HG03066 (cell line): ENCODE measurements around the gene TSPEAR.
"Not testable (repeated sequence)": the region's sequence is repeated elsewhere in the genome, so short reads cannot be mapped to it uniquely, and the experiment has no call there.

Experiments
- ATAC-seq: cut with Tn5 transposase; IDR thresholded peaks from one replicate; pipeline ENCODE4 v1.9.1; 2021; ENCODE audit warnings: low read depth; ENCODE audit not compliant: unreplicated experiment

TSPEAR gene

DNA sequence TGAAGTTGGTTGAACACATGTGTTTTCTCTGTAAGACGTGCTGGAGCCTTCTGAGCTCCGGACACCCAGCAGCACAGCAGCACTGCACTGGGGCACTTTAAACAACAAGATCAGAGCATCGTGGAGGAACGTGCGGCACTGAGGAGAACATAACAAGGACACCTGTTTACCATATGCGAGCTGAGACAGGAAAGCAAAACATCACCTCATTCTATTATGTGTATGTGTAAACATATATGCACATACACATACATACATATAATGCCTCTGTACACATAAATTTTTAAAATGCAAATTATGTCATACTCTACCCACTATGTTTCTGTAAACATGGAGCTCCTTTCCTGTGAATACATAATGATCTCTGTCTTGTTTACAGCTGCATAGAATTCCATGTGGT, 115.8 kb downstream of the TSPEAR start:
- ATAC-seq: no peak

DNA sequence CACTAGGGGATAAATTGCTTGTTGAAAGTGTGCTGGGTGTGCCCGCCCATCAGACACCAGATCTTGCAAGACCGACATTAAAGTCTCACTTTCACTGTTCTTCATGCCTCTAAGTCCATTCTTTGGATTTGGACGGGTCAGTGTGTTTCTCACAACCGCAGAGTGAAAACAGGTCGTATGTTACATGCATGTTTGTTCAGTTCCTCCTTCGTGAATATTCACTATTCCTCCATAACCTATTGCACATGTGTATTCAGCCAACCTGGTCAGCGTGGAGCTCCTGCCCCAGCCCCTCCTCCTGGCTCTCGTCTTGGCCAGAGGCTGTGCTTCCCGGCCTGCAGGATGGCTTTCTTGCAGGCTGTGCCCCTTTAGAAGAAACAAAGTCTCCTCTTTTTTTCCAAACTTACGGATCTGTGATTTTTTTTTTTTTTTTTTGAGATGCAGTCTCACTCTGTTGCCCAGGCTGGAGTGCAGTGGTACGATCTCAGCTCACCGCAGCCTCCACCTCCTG, 116.9 kb downstream of the TSPEAR start:
- ATAC-seq: no peak

DNA sequence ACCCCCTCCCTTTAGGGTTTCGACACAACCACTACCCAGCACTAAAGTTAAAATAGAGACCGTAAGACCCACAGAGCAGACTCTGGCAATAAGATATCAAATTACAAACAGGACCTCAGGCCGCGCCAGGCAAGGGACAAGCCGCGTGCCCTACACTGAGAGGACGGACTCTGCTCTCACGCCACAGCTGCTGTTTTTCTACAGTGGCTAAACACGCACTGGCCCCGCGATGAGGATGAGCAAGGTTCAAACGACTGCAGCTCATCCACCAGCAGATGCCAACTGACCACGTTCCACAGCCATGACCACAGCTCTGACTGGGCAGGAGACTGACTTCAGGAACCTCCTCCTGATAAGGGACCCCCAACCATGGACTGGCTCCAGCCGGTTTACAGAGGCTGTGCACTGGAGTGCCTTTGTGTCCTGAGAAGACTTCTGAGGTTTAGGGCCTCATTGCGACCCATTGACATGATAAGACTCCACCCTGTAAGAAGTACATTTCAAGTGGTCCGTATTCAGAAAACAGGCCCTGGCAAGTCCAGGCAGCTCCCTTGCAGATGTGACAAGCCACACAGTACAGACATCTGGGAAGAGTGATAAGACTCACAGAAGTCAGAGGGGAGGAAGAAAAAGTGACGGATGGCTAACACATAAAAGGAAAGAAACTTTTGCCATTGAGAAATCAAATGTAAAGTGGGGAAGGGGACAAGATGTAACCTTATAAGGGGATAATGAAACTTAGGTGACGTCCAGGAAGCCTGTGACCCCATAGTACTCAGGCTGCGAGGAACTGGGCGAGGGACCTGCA, 117.6 kb downstream of the TSPEAR start:
- no peak for ATAC-seq

DNA sequence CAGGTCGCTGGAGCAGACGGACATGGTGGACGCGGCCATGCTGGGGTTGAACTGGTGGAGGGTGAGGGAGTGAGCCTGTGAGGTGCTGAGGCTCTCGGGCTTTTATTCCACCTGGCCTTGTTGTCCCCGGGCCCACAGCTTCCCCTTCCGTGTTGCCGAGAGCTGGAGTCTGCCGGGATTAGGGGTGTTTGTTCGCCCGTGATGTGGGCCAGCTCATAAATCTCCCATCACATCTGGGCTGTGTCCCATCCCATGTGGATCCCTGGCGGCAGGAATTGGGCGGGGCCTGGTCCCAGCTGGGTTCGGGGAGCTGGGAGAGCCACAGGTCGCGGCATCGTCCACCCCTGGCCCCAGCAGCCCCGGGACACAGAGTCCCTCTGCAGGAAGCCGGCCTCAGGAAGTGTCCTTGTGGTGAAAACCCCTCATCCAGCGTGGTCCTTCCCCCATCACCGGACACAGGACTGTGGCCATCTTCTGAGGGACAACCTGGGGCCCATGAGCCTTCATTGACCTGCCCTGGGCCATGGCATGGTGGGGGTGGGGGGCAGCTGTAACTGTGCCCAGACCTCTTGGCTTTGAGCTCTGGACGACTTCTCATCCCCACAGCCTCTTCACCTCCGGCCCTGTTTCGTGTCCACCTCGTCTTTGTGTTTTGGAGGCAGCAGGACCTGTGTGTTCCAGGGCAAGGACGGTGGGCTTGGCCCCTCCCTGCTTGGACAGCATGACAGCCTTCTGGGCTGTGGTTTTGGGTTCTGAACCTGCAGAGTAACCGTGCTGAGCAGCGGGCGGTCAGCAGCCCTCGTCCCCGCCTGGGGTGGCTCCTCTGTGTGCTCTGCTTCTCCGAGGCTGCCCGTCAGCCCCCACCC, 118.7 kb downstream of the TSPEAR start, which contains the start of gene KRTAP10-6:
TSS of gene KRTAP10-6 (minus strand) at position 60 of the 866 bp plus-strand sequence. CDS start at position 39, 21 bp downstream.
- ATAC-seq: no peak

DNA sequence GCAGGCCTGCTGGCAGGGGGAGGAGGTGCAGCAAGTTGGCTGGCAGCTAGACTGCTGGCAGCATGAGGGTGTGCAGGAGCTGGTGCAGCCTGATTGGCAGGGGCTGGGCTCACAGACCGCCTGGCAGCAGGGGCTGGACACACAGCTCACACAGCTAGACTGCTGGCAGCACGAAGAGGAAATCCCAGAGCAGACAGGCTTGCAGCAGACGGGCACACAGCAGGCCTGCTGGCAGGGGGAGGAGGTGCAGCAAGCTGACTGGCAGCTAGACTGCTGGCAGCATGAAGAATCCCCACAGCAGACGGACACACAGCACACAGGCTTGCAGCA, 119.6 kb downstream of the TSPEAR start:
- ATAC-seq: not testable (repeated sequence)

DNA sequence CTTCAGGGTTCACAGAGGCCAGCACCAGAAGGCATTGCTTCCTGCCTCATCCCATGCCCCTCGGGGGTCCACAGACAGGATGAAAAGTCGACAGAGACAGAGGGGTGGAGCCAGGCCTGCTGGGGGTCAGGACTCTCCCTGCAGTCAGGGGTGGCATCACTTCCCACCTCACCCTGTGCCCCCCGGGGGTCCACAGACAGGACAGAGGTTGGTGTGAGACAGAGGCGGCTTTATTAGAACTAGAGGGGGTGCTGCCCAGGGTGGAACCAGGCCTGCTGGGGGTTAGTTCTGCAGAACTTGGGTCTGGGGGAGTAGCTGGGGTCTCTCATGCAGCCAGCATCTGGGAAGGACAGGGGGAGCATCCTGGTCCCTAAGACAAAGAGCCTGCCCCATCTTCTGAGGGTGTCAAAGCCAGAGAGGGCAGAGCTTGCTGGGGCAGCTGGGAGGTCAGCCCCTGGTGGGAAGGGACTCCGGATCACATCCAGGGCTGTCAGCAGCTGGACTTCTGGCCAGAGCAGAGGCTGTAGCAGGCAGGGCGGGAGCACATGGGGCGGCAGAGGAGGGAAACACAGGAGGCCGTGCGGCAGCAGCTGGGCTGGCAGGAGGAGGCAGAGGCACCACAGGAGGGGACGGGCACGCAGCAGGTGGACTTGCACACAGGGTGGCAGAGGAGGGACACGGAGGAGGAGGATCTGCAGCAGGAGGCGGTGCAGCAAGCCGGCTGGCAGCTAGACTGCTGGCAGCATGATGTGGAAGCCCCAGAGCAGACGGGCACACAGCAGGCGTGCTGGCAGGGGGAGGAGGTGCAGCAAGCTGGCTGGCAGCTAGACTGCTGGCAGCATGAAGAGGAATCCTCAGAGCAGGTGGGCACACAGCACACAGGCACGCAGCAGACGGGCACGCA, 120.2 kb downstream of the TSPEAR start:
- ATAC-seq: not testable (repeated sequence)

DNA sequence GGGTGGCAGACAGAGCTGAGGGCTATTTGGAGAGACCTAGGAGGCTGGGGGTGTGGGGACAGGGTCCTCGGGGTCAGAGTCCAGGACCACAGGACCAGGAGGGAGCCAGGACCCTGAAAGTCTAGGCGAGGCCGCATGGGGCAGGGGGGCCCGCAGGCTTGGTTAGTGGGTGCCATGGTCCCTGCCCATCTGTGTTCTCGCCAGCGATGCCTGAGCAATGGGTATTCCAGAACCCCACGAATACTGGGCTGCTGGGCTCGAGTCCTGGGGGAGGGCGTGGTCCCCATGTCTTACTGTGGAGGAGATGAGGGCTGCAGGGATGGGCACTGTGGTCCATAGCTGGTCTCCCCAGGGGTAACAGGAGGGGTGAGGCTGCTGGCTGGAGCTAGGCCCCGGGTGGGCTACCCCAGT, 121.1 kb downstream of the TSPEAR start:
- no peak for ATAC-seq

DNA sequence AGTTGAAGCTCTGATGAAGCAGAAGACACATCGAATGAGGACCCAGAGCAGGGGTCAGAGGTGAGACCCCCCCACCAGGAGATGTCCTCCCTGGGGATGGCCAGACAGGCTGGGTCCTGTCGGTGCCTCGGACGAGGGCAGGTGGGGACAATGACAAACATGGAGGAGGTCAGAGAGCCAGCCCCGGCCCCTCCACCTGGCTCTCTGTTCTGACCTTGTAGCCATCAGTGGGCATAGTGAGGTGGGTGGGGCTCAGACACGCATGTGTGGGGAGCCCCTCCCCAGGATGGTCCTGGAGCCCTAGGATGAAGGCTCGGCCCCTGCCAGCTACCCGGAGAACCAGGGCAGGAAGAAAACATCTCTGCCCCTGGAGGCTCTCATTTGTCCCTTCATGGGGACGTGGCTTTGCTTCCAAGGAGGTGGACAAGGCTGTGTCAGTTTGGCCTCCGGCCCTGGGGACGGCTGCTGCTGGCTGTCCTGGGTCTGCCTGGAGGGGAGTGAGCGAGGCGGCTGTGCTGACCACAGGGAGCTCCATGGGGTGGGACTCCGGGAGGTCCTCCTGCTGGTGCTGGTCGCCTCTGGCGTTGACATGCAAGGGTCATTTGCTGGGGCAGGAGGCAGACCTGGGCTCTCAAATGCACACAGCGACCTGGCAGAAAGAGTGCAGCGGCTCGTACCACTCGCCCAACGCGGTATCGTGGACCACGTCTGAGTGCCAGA, 121.6 kb downstream of the TSPEAR start:
- no peak for ATAC-seq

DNA sequence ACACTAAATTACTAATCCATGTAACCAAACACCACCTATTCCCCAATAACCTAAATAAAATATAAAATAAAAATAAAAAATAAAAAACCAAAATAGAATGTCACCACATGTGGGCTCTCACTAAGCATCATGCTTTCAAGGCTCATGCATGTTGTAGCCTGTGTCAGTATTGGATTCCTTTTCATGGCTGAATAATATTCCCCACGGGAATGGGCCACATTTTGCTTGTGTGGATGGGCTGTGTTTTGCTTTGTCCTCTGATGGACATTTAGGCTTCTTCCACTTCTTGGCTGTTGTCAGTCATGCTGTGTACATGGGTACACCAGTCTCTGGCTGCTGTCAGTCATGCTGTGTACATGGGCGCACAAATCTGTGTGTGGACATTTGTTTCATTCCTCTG, 122.3 kb downstream of the TSPEAR start:
- no peak for ATAC-seq

DNA sequence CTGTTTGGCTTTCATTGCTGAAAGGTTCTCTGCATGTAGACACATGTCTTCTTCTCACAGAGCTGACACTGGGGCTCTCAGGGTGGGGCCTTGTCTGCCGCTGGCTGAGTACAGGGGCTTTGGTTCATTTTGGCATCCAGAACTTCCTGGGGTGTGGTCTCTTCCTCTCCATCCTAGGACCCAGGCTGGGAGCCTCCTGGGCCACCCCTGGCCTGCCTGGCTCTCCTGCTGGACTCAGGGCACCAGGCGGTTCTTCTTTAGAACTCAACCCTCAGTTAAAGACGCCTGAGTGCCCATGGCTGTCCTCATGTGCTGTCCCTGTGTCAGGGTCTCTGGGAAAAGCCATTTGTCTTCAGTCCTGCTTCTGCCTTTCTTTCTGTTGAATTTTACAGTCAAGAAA, 125.5 kb downstream of the TSPEAR start:
- ATAC-seq: no peak

DNA sequence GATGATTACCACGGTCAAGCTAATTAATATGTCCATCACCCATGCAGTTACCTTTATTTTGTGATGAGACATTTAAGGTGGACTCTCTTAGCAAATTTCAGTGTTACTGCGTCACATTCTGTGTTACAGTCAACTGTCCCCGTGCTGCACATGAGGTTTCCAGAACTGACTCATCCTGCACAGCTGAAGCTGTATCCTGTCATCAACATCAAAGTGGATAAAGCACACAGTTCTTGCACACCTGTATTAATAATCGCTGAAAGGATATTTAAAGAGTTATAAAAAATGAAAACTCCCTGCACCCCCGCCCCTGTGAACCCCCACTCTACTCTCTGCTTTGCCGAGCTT, 127.6 kb downstream of the TSPEAR start:
- no peak for ATAC-seq

DNA sequence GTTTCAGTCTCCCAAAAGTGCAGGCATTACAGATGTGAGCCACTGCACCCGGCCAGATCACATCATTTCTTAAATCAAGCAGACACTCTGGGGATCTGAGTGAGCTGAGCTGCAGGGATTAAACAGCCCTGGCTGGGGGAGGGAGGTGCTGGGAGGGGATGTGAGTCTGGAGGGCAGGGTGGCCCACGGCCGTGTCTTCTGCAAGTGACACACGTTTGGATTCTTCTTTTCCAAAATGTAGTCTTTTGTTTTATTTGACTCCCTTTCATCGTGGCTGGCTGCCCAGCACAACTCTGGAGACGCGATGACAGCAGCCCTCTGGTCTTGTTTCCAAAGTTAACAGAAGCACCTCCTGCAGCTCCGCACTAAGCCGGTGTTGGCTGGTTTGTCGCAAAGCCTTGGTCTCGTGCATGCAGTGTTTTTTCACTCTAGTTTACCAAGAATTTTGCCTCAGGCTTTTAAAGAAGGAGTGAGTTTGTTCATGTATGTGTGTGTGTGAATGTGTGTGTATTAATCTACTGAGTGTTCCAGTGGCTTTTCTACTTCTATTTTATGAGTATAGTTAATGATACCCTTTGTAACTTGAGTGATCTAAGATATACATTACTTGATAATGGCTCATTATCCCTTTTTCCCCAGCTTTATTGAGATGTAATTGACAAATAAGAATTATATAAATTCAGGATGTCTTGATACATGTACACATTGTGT, 128.1 kb downstream of the TSPEAR start:
- ATAC-seq: no peak

DNA sequence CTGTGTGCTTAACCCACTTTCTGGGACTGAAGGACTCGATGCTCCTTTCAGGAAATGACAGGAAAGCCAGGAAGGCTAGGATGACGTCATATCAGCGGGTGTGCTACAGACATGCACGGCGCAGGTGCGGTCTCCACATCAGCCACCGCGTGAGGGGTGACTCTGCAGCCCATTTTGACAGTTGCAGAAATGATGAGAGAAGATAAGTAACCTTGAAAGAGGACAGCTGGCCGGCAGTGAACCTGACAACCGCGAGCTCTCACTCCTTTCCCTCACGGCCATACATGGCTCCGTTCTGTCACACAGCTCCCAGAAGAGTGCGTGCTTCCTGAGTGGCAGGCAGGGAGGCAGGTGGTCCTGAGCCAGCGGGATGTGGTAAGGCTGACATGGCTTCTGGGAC, 129.3 kb downstream of the TSPEAR start:
- no peak for ATAC-seq

DNA sequence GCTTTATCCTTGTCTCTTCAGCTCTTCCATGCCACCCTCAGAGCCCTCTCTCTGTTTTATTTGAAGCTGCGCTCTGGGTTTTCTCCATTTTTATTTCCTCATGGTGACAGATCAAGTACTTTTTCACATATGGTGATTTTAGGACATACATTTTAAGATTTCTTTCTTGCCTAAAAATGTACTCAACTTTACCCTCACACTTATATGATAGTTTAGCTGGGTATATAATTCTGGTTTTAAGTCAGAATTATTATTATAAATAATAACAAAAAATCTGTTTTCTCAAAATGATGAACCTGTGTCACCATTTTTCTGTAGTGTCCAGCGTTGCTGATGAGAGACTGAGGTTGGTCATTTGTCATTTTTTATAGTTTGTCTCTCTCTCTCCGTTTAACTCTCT, 130.2 kb downstream of the TSPEAR start:
- no peak for ATAC-seq

DNA sequence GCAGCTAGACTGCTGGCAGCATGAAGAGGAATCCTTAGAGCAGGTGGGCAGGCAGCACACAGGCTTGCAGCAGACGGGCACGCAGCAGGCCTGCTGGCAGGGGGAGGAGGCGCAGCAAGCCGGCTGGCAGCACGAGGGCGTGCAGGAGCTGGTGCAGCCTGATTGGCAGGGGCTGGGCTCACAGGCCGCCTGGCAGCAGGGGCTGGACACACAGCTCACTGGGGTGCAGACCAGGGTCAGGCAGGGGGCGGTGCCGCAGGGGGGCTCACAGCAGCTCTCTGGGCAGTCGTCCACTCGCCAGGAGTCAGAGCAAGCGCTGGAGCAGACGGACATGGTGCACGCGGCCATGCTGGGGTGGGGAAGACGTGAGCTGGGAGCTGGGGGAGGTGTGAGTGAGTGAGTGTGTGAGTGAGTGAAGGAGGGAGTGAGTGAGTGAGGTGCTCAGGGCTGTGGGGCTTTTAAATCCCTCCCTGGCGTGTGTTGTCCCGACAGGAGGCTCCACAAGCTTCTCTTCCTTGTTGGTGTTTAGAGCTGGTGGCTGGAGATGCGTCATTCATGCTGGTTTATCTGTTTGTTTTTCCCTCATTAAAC, 131.0 kb downstream of the TSPEAR start, which contains the start of gene KRTAP10-5:
TSS of gene KRTAP10-5 (minus strand) at position 374 of the 591 bp plus-strand sequence. CDS start at position 348, 26 bp downstream.
- not testable (repeated sequence) for ATAC-seq

DNA sequence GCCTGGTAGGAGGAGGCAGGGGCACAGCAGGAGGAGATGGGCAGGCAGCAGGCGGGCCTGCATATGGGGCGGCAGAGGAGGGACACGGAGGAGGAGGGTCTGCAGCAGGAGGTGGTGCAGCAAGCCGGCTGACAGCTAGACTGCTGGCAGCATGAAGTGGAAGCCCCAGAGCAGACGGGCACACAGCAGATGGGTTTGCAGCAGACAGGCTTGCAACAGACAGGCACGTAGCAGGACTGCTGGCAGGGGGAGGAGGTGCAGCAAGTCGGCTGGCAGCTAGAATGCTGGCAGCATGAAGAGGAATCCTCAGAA, 131.6 kb downstream of the TSPEAR start:
- ATAC-seq: no peak

DNA sequence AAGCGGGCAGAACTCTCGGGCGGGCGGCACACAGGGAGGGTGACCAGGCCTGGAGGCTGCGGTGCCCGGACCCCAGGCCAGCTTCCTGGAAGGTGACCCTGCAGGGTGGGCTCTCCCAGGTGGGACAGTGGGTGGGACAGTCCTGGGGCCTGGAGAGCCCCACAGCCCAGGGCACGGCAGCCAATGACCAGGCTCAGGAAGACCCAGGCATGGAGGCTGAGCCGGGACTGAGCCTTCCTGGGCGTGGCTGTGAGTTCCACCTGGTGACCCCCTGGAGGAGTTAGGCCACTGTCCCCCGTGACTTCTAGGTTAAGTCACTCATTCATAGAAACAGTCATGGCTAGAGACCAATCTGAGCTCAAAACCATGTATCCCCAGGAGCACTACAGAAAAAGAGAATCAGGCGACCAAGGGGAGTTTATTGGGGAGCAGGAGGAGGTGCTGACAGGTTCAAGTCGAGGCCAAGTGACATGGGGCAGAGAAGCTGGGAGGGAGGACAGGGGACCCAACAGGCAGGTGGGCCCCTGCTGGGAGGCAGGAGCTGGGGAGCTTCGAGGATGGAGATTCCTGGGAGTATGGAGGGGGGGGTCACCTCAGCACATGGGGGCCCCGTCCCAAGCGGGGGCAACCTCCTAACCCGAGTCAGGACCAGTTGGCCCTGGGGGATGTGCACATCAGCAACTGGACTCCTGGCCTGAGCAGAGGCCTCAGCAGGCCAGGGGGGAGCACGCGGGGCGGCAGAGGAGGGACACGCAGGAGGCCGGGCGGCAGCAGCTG, 132.1 kb downstream of the TSPEAR start:
- no peak for ATAC-seq

DNA sequence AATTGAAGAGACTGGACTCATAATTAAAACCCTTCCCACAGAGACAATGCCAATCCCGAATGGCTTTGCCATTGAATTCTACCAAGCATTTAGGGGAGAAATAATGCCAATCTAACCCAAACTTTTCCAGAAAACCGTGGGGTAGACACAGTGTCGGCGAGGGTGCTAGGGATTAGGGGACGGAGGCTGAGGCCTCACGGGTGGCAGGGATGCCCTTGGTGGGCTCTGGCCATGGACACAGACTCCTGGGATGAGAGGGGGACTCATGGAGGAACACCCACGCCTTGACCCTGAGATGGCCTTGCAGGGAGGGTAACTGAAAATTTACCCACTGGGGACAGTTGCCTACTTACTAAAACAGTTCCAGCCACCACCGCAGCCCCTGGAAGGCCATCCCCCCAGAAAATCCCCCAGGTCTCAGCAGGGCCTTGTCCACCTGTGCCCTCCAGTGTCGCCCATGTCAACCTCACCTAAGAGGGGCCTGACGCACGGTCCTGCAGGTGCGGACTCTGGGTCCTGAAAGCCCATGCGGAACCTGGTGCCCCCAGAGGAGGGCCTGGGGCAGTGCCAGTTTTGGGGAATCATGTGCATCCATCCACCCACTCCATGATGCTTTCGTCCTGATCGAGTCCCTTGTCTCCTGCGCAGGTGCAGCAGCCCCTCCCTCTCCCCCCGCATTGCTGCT, 132.9 kb downstream of the TSPEAR start:
- no peak for ATAC-seq
